ENCODE measurements around the gene TMEM150B. TPM values are rescaled to one million over a fixed set of nuclear protein-coding genes. Genes with fewer than 3 reads are reported as not detected.

The TMEM150B gene
- total and polyA plus RNA-seq, 2 of the 13 experiments (the other 11 are each of a cell fraction or from before 2014, with no cell fraction given) = 1.3 to 1.8 TPM

- TF ChIP-seq DBP (CRISPR knock-in tag; IDR thresholded peaks at IDR 0.05; ENCODE audit: not compliant biosample characterization) (no peak), ZNF335 (CRISPR knock-in tag; IDR thresholded peaks at IDR 0.05) (no peak), ZNF260 (CRISPR knock-in tag; IDR thresholded peaks at IDR 0.05; ENCODE audit: borderline replicate concordance, low read depth) (no peak), ZNF274 (CRISPR knock-in tag; IDR thresholded peaks at IDR 0.05) (no peak), ZSCAN9 (CRISPR knock-in tag; IDR thresholded peaks at IDR 0.05; ENCODE audit: borderline replicate concordance) (no peak), TCF7L2 (IDR thresholded peaks at IDR 0.05; ENCODE audit: low read depth, low read length) (no peak), ZNF724P (CRISPR knock-in tag; IDR thresholded peaks at IDR 0.05; ENCODE audit: borderline replicate concordance) (no peak), SALL1 (CRISPR knock-in tag; IDR thresholded peaks at IDR 0.05) (peak; percentile 48), RFX3 (CRISPR knock-in tag; IDR thresholded peaks at IDR 0.05) (no peak), SAFB2 (CRISPR knock-in tag; IDR thresholded peaks at IDR 0.05; ENCODE audit: borderline replicate concordance, low read depth) (no peak), HMGA1 (CRISPR knock-in tag; conservative IDR thresholded peaks at IDR 0.05) (no peak), ZNF563 (CRISPR knock-in tag; IDR thresholded peaks at IDR 0.05) (no peak), ZNF10 (CRISPR knock-in tag; IDR thresholded peaks at IDR 0.05; ENCODE audit: borderline replicate concordance, low read depth) (no peak), RXRB (CRISPR knock-in tag; IDR thresholded peaks at IDR 0.05; ENCODE audit: borderline replicate concordance) (peak; percentile 34; the same call in 1 of the 2 replicates), RBFOX2 (IDR thresholded peaks at IDR 0.05; ENCODE audit: low read depth, low read length) (peak; percentile 53), ZBTB14 (CRISPR knock-in tag; IDR thresholded peaks at IDR 0.05) (no peak), FIP1L1 (IDR thresholded peaks at IDR 0.05; ENCODE audit: borderline replicate concordance, insufficient read depth, low read depth, low read length) (no peak), ZNF512B (CRISPR knock-in tag; IDR thresholded peaks at IDR 0.05; ENCODE audit: borderline replicate concordance) (no peak), ZNF34 (CRISPR knock-in tag; IDR thresholded peaks at IDR 0.05; ENCODE audit: borderline replicate concordance) (no peak), ZNF7 (CRISPR knock-in tag; IDR thresholded peaks at IDR 0.05) (no peak), ZNF605 (CRISPR knock-in tag; IDR thresholded peaks at IDR 0.05) (0 out of 2 replicates have a peak, but pooled peaks have one; percentile 41), ZNF296 (CRISPR knock-in tag; conservative IDR thresholded peaks at IDR 0.05) (no peak), ZNF235 (CRISPR knock-in tag; IDR thresholded peaks at IDR 0.05; ENCODE audit: borderline replicate concordance) (0 out of 2 replicates have a peak, but pooled peaks have one; percentile 43), ZNF282 (IDR thresholded peaks at IDR 0.05; ENCODE audit: partially characterized antibody) (no peak), PREB (CRISPR knock-in tag; IDR thresholded peaks at IDR 0.05) (no peak)
Observed at GRCh38 chr19:55301459-55302317, 23.5 kb downstream of the TMEM150B start (continued).

Data from HepG2 (cell line).